ENCODE measurements around the gene PTCH1. TPM values are rescaled to one million over a fixed set of nuclear protein-coding genes. Genes with fewer than 3 reads are reported as not detected.

The PTCH1 gene
- total RNA-seq, 1 experiment from 2014 or later: 15.2 TPM

DNA sequence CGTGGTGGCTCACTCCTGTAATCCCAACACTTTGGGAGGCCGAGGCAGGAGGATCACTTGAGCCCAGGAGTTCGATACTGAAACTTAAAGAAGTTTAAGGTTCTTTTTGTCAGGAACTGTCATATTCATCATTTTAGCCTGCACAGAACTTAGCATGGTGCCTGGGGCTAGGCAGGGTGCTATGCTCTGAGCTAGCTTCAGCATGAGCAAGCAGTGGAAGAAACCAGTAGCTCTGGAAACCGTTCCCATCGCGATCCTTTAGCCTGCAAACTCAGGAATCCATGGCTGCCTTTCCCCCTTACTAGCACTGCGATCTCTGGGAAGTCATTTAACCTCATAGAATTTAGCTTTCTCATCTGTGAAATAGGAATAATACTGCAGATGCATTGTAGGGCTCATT lies 80.4 kb downstream of the PTCH1 start (continued):
- TF ChIP-seq, protein P1, sequence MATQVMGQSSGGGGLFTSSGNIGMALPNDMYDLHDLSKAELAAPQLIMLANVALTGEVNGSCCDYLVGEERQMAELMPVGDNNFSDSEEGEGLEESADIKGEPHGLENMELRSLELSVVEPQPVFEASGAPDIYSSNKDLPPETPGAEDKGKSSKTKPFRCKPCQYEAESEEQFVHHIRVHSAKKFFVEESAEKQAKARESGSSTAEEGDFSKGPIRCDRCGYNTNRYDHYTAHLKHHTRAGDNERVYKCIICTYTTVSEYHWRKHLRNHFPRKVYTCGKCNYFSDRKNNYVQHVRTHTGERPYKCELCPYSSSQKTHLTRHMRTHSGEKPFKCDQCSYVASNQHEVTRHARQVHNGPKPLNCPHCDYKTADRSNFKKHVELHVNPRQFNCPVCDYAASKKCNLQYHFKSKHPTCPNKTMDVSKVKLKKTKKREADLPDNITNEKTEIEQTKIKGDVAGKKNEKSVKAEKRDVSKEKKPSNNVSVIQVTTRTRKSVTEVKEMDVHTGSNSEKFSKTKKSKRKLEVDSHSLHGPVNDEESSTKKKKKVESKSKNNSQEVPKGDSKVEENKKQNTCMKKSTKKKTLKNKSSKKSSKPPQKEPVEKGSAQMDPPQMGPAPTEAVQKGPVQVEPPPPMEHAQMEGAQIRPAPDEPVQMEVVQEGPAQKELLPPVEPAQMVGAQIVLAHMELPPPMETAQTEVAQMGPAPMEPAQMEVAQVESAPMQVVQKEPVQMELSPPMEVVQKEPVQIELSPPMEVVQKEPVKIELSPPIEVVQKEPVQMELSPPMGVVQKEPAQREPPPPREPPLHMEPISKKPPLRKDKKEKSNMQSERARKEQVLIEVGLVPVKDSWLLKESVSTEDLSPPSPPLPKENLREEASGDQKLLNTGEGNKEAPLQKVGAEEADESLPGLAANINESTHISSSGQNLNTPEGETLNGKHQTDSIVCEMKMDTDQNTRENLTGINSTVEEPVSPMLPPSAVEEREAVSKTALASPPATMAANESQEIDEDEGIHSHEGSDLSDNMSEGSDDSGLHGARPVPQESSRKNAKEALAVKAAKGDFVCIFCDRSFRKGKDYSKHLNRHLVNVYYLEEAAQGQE (IDR thresholded peaks at IDR 0.05; ENCODE audit: low read depth): no peak
- TF ChIP-seq ZNF274 (IDR thresholded peaks at IDR 0.05; ENCODE audit: low read depth, low read length) (no peak), EZH2 (IDR thresholded peaks at IDR 0.05) (no peak)

DNA sequence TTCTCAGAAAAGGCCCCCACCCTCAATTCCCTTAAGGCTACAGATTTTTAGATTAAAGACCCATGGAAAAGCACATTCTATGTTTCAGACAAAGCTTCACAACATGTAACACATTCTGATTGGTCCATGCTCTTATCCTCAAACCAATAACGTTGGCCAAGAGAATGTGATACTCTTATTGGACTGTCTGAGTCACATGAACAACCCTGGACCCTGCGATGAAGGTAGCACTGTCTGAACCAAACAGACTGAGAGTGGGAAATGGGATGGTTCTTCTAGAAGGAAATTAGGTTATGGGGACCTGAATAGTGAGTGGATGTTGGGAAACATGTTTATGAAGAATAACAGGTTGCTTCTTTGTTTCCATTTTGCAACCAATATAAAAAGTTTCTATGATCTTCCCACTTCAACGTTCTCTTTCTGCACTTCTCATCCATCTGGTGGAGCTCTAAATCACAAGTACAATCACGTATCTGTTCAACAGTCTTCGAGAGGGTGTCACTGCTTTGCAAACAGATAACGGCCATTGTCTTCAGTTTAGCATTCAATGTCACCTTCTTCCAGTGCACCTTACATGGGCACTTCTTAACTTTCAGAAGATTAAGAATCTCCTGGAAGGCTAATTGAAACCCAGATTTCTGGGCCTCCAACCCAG lies 81.6 kb downstream of the PTCH1 start:
- Histone ChIP-seq H3K9ac (ENCODE audit: low read length) (no peak overlapping the region), H3K79me2 (ENCODE audit: insufficient read depth, low read length) (no peaks in the 10 kb centered on the region), H4K20me1 (ENCODE audit: insufficient read depth) (no peaks in the 10 kb centered on the region), H2AFZ (ENCODE audit: low read depth, low read length, poor library complexity, severe bottlenecking) (no peak overlapping the region), H3K4me1 (ENCODE audit: control insufficient read depth in 1 of 2, insufficient read depth in 2 of 2, low read length in 2 of 2) (peaks cover 10 to 18% of the 10 kb centered on the region in 2 experiments; a peak in 3 of 4 replicates), H3K4me2 (ENCODE audit: low read length) (no peak overlapping the region), H3K27me3 (ENCODE audit: insufficient read depth, low read length) (no peaks in the 10 kb centered on the region), H3K9me2 (ENCODE audit: insufficient read depth) (no peaks in the 10 kb centered on the region), H3K4me3 (replicated peaks in 1 of 2; ENCODE audit: low read depth in 1 of 2, low read length in 2 of 2) (no peak overlapping the region), H3K9me3 (ENCODE audit: control insufficient read depth in 1 of 2, insufficient read depth in 1 of 2, low read depth in 1 of 2, low read length in 2 of 2) (peaks cover 0 to 7% of the 10 kb centered on the region in 2 experiments; a peak in 1 of 4 replicates), H3K36me3 (ENCODE audit: control insufficient read depth in 1 of 2, insufficient read depth in 2 of 2, low read length in 2 of 2) (no peaks in the 10 kb centered on the region), H3K27ac (ENCODE audit: low read depth, low read length) (no peak overlapping the region)
- CTCF ChIA-PET: no interaction called here
- intact Hi-C loops (cut with micrococcal nuclease): no loop called here
- ATAC-seq: no peak
- POLR2A ChIA-PET: no interaction called here
- 0 out of 2 replicates have a peak, but pooled peaks have one; percentile 6 for TF ChIP-seq RAD21 (IDR thresholded peaks at IDR 0.05; ENCODE audit: low read depth)
- TF ChIP-seq, protein P2, sequence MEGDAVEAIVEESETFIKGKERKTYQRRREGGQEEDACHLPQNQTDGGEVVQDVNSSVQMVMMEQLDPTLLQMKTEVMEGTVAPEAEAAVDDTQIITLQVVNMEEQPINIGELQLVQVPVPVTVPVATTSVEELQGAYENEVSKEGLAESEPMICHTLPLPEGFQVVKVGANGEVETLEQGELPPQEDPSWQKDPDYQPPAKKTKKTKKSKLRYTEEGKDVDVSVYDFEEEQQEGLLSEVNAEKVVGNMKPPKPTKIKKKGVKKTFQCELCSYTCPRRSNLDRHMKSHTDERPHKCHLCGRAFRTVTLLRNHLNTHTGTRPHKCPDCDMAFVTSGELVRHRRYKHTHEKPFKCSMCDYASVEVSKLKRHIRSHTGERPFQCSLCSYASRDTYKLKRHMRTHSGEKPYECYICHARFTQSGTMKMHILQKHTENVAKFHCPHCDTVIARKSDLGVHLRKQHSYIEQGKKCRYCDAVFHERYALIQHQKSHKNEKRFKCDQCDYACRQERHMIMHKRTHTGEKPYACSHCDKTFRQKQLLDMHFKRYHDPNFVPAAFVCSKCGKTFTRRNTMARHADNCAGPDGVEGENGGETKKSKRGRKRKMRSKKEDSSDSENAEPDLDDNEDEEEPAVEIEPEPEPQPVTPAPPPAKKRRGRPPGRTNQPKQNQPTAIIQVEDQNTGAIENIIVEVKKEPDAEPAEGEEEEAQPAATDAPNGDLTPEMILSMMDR (IDR thresholded peaks at IDR 0.05 in 2 of 3, conservative IDR thresholded peaks at IDR 0.05 in 1 of 3; ENCODE audit: borderline replicate concordance in 1 of 3, insufficient read depth in 1 of 3, low read depth in 2 of 3, low read length in 2 of 3): no peak
- no TSS peak for BruUV-seq (replicated peaks)
- RAD21 ChIA-PET (ENCODE audit: low non-redundant PET in 1 of 2, low total read pairs in 2 of 2, uncharacterized antibody in 2 of 2, unreplicated experiment in 2 of 2): no interaction called here
- no peak for DNase-seq (ENCODE audit: low read depth, low spot score)

Measured in HCT116 (cell line).